D721Med (cell line): Measurements from ENCODE around the gene FBXO31.
"Not testable (repeated sequence)": the region's sequence is repeated elsewhere in the genome, so short reads cannot be mapped to it uniquely, and the experiment has no call there.

Source experiments
- DNase-seq: peaks from one replicate; pipeline ENCODE4 v3.0.0; 2011; ENCODE audit warnings: low spot score; ENCODE audit not compliant: insufficient read length
- FAIRE-seq: peaks from 2 replicates; lab custom pipeline; 2011; peaks lifted over from hg19 to GRCh38; lab: Jason Lieb, UNC
- TF ChIP-seq, protein P1 (sequence below): IDR thresholded peaks from 2 replicates; pipeline ENCODE4 v1.5.1; 2012; ENCODE audit warnings: mild to moderate bottlenecking, control low read depth; ENCODE audit not compliant: insufficient read depth; ENCODE audit errors: missing control alignments

FBXO31 gene

DNA sequence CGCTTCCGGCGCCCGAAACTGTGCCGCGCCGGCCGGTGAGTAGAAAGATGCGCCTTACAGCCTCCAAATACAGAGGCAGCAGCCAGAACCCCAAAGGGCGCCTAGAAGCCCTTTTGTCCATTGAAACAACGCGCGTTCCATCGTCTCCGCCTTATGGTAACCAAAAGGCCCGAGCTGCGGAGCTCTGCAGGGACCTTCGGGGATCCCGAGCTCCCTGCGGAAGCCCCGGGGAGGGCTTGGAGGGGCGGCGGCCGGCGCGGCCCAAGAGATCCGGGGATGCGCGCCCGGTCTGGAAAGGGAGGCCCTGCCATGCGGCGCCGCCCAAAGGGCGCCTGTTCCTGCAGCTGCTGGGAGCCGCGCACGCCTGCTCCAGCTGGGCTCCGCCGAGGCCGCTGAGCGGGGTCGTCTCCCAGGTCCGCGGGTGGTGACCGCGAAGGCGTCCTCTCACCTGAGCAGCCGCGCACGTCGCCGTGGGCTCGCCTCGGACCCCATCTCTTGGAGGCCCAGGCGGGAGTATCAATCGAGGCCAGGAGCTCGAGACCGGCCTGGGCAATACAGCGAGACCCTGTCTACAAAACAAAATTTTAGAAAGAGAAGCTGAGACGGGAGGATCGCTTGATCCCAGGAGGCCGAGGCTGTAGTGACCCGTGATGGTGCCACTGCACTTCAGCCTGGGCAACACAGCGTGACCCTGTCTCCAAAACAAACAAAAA, 742 bp upstream of the FBXO31 start:
- DNase-seq (no peak), FAIRE-seq (no peak)
- TF ChIP-seq, protein P1, sequence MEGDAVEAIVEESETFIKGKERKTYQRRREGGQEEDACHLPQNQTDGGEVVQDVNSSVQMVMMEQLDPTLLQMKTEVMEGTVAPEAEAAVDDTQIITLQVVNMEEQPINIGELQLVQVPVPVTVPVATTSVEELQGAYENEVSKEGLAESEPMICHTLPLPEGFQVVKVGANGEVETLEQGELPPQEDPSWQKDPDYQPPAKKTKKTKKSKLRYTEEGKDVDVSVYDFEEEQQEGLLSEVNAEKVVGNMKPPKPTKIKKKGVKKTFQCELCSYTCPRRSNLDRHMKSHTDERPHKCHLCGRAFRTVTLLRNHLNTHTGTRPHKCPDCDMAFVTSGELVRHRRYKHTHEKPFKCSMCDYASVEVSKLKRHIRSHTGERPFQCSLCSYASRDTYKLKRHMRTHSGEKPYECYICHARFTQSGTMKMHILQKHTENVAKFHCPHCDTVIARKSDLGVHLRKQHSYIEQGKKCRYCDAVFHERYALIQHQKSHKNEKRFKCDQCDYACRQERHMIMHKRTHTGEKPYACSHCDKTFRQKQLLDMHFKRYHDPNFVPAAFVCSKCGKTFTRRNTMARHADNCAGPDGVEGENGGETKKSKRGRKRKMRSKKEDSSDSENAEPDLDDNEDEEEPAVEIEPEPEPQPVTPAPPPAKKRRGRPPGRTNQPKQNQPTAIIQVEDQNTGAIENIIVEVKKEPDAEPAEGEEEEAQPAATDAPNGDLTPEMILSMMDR = no peak

DNA sequence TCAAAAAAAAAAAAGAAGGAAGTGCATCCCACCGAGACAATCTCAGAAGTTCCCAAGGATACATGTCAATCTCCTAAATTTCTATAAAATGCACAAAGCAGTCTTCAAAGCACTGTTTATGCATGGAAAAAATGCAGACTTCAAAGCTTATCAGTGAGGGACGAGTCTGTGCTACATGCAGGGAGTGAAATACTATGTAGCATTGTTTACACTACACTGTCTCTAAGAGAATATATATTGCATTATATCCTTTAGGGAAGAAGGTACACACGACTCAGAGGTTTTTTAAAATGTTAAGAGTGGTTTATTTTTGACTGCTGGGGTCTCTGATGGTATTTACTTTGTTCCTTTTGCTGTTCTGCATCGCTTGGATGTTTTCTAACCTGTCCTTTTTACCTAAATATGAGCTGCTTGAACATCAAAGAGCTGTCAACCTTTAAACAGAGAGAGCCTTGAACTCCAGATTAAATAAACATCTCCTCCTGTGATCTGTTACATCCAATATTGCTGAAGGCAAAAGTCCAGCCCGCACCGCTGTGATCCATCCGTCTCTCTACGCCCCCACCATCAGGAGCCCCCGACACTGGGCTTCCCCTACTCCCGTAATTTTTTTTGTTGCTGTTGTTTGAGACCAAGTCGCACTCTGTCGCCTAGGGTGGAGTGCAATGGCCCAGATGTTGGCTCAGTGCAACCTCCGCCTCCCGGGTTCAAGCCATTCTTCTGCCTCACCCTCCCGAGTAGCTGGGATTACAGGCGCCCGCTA, 1.4 kb downstream of the FBXO31 start:
- DNase-seq = no peak
- TF ChIP-seq, protein P1 = no peak
- no peak for FAIRE-seq

DNA sequence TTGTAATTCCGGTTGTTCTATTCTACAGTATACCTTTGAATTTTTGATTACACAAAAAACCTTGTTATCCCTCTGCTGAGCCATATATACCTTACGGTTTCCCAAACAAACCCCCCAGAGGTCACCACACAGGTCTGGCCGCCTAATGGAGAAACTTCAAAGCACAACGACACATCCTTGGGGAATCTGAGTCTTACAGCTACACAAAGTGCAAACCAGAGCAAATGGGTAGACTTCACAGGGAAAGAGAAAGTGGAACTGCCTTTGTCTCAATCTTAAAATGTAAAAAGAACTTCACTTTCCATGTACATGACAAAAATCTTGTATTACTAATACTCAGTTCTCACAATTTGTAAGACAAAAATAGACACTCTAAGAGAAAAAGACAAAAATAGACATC, 2.7 kb downstream of the FBXO31 start:
- TF ChIP-seq, protein P1 = no peak
- FAIRE-seq (no peak), DNase-seq (no peak)

DNA sequence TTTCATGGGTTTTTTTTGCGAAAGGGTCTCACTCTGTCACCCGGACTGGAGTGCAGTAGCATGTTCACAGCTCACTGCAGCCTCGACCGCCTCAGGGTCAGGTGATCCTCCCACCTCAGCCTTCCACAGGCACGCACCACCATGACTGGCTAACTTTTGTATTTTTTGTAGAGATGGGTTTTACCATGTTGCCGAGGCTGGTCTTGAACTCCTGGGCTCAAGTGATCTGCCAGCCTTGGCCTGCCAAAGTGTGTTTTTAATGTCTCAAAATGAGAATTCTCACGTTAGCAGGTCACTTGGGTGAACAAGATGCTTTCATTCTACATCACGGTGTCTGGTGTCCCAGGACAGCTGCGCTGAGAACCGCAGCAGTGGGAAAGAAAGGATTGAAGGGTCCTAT, 3.2 kb downstream of the FBXO31 start:
- TF ChIP-seq, protein P1 = no peak
- no peak for FAIRE-seq
- DNase-seq = no peak

DNA sequence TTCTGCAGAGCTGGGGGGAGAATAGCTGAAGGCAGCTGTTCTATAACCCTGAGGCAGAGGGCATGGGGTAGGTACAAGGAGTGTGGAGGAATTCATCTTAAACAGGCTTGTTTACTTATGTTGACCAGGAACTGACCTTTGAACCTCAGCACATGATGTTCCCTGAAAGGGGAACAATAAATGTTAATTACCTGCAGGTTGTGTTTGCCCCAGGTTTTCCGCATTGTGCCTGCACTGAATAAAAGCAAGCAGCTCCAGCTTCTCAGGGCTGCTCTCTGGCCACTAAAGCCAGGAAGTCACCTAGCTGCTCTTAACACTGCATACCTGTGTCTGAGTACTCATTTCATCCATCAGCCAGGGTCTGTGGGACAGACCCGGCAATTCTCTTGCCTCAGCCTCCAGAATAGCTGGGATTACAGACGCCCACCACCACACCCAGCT, 4.2 kb downstream of the FBXO31 start:
- FAIRE-seq, DNase-seq: not testable (repeated sequence)

DNA sequence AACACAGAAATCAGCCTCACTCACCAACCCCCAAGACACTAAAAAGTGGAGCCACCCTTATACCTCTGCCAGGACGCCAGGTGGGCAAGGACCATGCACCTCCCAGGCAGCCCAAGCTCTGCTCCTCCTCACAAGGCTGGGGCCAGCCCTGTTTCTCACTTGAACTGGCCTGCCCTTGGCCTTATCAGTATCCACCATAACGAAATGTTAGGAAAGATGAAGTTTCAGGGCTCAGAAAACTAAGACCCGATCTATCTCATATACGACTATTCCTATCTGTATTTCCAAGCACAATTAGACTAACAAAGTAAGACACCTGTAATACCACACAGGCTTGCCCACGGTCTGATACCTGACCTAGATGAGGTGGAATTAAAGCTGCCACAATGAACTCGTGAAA, 6.9 kb downstream of the FBXO31 start:
- TF ChIP-seq, protein P1 = no peak
- FAIRE-seq = no peak
- no peak for DNase-seq

DNA sequence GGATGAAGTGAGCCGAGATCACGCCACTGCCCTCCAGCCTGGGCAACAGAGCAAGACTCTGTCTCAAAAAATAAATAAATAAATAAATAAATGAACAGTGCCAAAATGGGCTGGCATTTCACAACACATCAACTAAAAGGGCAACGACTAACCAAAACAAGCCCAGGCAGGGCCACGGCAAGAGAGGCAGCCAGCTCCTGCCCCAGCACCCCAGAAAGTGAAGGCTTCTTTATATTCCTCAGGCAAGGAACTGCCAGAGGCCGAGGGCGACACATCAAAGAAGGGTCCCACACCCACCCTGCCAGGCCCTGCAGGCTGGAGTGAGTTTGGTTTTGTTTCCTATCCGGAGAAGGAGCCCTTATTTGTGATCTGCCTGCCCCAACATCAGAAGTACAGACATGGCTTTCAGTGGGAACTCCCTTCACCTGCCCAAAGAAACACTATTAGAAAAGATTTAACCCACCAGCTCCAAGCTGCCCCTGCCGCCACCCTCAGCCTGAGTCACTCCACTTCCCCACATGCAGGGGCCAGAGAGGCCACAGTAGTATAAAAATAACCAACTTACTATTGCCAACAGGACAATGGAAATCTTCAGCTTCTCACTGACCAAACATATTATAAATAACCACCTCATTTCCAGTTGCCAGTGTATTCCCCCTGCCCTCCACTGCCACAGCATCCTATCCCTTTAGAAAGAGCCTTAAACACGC, 8.0 kb downstream of the FBXO31 start:
- FAIRE-seq (no peak), DNase-seq (no peak)
- TF ChIP-seq, protein P1 = no peak
